ENCODE results near the gene WLS.

DNA sequence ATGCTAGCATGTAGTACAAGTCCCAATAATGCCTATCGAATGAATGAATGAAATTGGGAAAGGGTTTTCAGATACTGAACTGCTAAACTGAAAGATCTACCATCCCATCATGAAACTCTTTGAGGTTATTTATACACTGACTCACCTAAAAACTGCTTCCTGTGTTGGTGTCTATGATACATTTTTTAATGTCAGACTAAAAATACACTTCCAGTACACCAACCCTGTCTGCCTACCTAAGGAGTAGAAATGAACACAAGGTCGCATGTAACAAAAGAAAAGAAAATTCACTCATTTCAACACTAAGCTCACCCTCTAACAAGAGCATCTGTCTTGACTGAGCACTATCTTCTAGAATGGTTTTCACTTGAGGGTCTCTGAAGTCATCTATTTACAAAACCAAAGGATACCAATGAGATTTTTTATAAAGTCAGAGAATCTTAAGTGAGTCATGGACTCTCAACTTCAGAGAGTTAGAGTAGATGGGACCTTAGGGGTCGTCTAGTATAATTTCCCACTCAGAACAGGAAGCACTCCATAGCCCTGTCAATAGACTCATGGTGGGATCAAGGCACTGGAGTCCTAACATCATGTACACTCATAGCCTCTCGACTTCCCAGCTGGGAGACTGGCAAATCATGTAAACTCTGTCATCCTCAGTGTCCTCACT, 53.4 kb downstream of the WLS start:
- TF ChIP-seq, protein P1, sequence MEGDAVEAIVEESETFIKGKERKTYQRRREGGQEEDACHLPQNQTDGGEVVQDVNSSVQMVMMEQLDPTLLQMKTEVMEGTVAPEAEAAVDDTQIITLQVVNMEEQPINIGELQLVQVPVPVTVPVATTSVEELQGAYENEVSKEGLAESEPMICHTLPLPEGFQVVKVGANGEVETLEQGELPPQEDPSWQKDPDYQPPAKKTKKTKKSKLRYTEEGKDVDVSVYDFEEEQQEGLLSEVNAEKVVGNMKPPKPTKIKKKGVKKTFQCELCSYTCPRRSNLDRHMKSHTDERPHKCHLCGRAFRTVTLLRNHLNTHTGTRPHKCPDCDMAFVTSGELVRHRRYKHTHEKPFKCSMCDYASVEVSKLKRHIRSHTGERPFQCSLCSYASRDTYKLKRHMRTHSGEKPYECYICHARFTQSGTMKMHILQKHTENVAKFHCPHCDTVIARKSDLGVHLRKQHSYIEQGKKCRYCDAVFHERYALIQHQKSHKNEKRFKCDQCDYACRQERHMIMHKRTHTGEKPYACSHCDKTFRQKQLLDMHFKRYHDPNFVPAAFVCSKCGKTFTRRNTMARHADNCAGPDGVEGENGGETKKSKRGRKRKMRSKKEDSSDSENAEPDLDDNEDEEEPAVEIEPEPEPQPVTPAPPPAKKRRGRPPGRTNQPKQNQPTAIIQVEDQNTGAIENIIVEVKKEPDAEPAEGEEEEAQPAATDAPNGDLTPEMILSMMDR (IDR thresholded peaks at IDR 0.05), result no peak
- no peak for TF ChIP-seq POLR2A (IDR thresholded peaks at IDR 0.05)
